HL-60 (cell line): Measurements from ENCODE around the gene FOLR3.

Source experiments
- DNase-seq, 2 experiments: peaks; one replicate each; pipeline ENCODE4 v3.0.0-alpha.2; 2010 to 2020; ENCODE audit warnings: low read depth in 1 of 2, low spot score in 1 of 2
- H3K27ac ChIP-seq: fragments of 250-450 bp; sonication (Bioruptor Pico); replicated peaks from 2 replicates; pipeline ENCODE4 v1.5.1; 2020; ENCODE audit warnings: mild to moderate bottlenecking, moderate library complexity
- H3K27me3 ChIP-seq: fragments of 250-450 bp; sonication (Bioruptor Pico); 2 replicates; pipeline ENCODE4 v1.5.1; 2021; ENCODE audit warnings: mild to moderate bottlenecking, moderate library complexity; ENCODE audit not compliant: insufficient read depth, poor library complexity, severe bottlenecking
- H3K4me3 ChIP-seq: replicated peaks from 2 replicates; pipeline ENCODE4 v1.5.1; 2011; ENCODE audit warnings: mild to moderate bottlenecking, control low read depth, low read length; ENCODE audit not compliant: insufficient read depth
- CTCF ChIP-seq: IDR thresholded peaks from one replicate; pipeline ENCODE4 v1.5.1; 2011; ENCODE audit warnings: low read length, control low read depth, inconsistent platforms; ENCODE audit not compliant: insufficient read depth
- GABPA ChIP-seq: IDR thresholded peaks from 2 replicates; pipeline ENCODE4 v1.6.1; 2012; ENCODE audit warnings: low read depth
- POLR2AphosphoS5 ChIP-seq: IDR thresholded peaks from 2 replicates; pipeline ENCODE4 v1.6.1; 2012; ENCODE audit warnings: low read depth
- REST ChIP-seq: IDR thresholded peaks from 2 replicates; pipeline ENCODE4 v1.6.1; 2012; ENCODE audit warnings: low read depth; ENCODE audit not compliant: insufficient replicate concordance
- SPI1 ChIP-seq: IDR thresholded peaks from 2 replicates; pipeline ENCODE4 v1.6.1; 2012; ENCODE audit warnings: low read depth, mild to moderate bottlenecking, borderline replicate concordance

FOLR3 gene

GRCh38 chr11:72102946-72103753 is 32.4 kb upstream of the FOLR3 start, which contains the start of gene LAMTOR1:
Gene LAMTOR1 (minus strand): TSS chr11:72103297. CDS start chr11:72103224, 73 bp downstream.
- TF ChIP-seq CTCF, result peak; percentile 16
- peak; percentile 73 for TF ChIP-seq POLR2AphosphoS5
- peak; percentile 74 for TF ChIP-seq GABPA
- TF ChIP-seq REST, result peak; percentile 24
- peak; percentile 25; the same call in 1 of the 2 replicates for TF ChIP-seq SPI1
- no peaks in the 10 kb centered on the region for H3K27me3 ChIP-seq
- peak; percentile 99 for DNase-seq
- H3K27ac ChIP-seq, result peak within 1 kb of the TSS; percentile 100
- H3K4me3 ChIP-seq, result peak within 1 kb of the TSS; percentile 64

GRCh38 chr11:72103754-72104167 is 31.8 kb upstream of the FOLR3 start:
- Histone ChIP-seq H3K4me3 (no peak overlapping the region), H3K27ac (peak overlapping the region; percentile 100), H3K27me3 (no peaks in the 10 kb centered on the region)
- no peak for TF ChIP-seq GABPA
- TF ChIP-seq SPI1, result no peak
- no peak for TF ChIP-seq CTCF
- no peak for TF ChIP-seq POLR2AphosphoS5
- DNase-seq, result no peak

GRCh38 chr11:72105888-72106287 is 29.6 kb upstream of the FOLR3 start, which contains the start of gene TOMT:
Gene TOMT (plus strand): TSS chr11:72105924. CDS start chr11:72105952, 28 bp downstream.
- no peak within 1 kb of the TSS for H3K4me3 ChIP-seq
- H3K27ac ChIP-seq, result no peak within 1 kb of the TSS
- DNase-seq, result no peak
- no peaks in the 10 kb centered on the region for H3K27me3 ChIP-seq
- TF ChIP-seq GABPA, result no peak
- TF ChIP-seq REST, result no peak

GRCh38 chr11:72111300-72112142 is 24.0 kb upstream of the FOLR3 start:
- TF ChIP-seq CTCF (no peak), GABPA (no peak), POLR2AphosphoS5 (no peak), REST (no peak), SPI1 (no peak)
- Histone ChIP-seq H3K4me3 (peak overlapping the region; percentile 51), H3K27ac (peak overlapping the region; percentile 99), H3K27me3 (no peaks in the 10 kb centered on the region)
- DNase-seq, result no peak
